HCT116 (cell line): Measurements from ENCODE around the gene CACNG1. TPM values are rescaled to one million over a fixed set of nuclear protein-coding genes. Genes with fewer than 3 reads are reported as not detected.

Experiments
- ATAC-seq: fragments of 200-7000 bp; cut with Tn5 transposase; 2 replicates; pipeline ENCODE4 v1.9.1; 2020; ENCODE audit warnings: mild to moderate bottlenecking, moderate library complexity
- BruUV-seq: library from RNA; stranded (reverse); fragments of 400-500 nt; replicated peaks from 2 replicates; lab custom pipeline; 2021; lab: Mats Ljungman, UMichigan
- CTCF ChIA-PET: fragments of 300-600 bp; sonication (Branson Sonifier 250); formaldehyde crosslinking; loops from one replicate; lab custom pipeline; 2021; ENCODE audit warnings: antibody characterized with exemption; lab: Charles Lee
- POLR2A ChIA-PET: fragments of 300-600, 350-600 bp; sonication (Branson Sonifier 250); formaldehyde crosslinking; loops from one replicate; lab custom pipeline; 2021; ENCODE audit warnings: antibody characterized with exemption; lab: Charles Lee
- RAD21 ChIA-PET, 2 experiments: fragments of 300-600 bp; sonication (Branson Sonifier 250); formaldehyde crosslinking; loops; one replicate each; lab custom pipeline; 2023; ENCODE audit warnings: low total read pairs in 2 of 2; ENCODE audit not compliant: uncharacterized antibody in 2 of 2, unreplicated experiment in 2 of 2, low non-redundant PET in 1 of 2; lab: Charles Lee
- DNase-seq: peaks from one replicate; pipeline ENCODE4 v3.0.0-alpha.2; 2010; ENCODE audit warnings: low read depth, low spot score
- H2AFZ ChIP-seq: fragments of 200-600 bp; shearing (Covaris generic), sonication (generic); 2 replicates; pipeline ENCODE4 v1.6.1; 2017; ENCODE audit warnings: low read depth, mixed run types, mixed read lengths, antibody characterized with exemption, low read length; ENCODE audit not compliant: poor library complexity, severe bottlenecking
- H3K27ac ChIP-seq: 2 replicates; pipeline ENCODE4 v1.5.1; 2012; ENCODE audit warnings: low read depth, low read length
- H3K27me3 ChIP-seq: fragments of 200-600 bp; sonication (generic); 2 replicates; pipeline ENCODE4 v1.6.1; 2016; ENCODE audit warnings: mixed run types, low read length, mixed read lengths; ENCODE audit not compliant: insufficient read depth
- H3K36me3 ChIP-seq, 2 experiments: fragments of 200-500 bp in 1 of 2; fragments of 200-600 bp in 1 of 2; sonication (Bioruptor generic) in 1 of 2; sonication (generic) in 1 of 2; 2 replicates each; pipeline versions ENCODE4 v1.5.1 to v1.6.1; 2014 to 2016; ENCODE audit warnings: low read length in 2 of 2, inconsistent platforms in 1 of 2, mixed read lengths in 1 of 2, mixed run types in 1 of 2; ENCODE audit not compliant: insufficient read depth in 2 of 2, control insufficient read depth in 1 of 2
- H3K4me1 ChIP-seq, 2 experiments: fragments of 200-600 bp in 1 of 2; sonication (generic) in 1 of 2; 2 replicates each; pipeline versions ENCODE4 v1.5.1 to v1.6.1; 2012 to 2017; ENCODE audit warnings: low read length in 2 of 2, inconsistent platforms in 1 of 2, mild to moderate bottlenecking in 1 of 2, mixed read lengths in 1 of 2, mixed run types in 1 of 2, moderate library complexity in 1 of 2; ENCODE audit not compliant: insufficient read depth in 2 of 2, control insufficient read depth in 1 of 2
- H3K4me2 ChIP-seq: fragments of 200-600 bp; sonication (generic); 2 replicates; pipeline ENCODE4 v1.6.1; 2017; ENCODE audit warnings: mixed run types, low read length, mixed read lengths
- H3K4me3 ChIP-seq, 2 experiments: fragments of 200-600 bp in 1 of 2; sonication (generic) in 1 of 2; replicated peaks in 1 of 2; 2 replicates each; pipeline ENCODE4 v1.5.1; 2011 to 2016; ENCODE audit warnings: low read length in 2 of 2, control low read depth in 1 of 2, low read depth in 1 of 2, mild to moderate bottlenecking in 1 of 2, mixed read lengths in 1 of 2, mixed run types in 1 of 2
- H3K79me2 ChIP-seq: fragments of 200-600 bp; sonication (generic); 2 replicates; pipeline ENCODE4 v1.6.1; 2017; ENCODE audit warnings: mild to moderate bottlenecking, mixed run types, low read length, moderate library complexity, mixed read lengths; ENCODE audit not compliant: insufficient read depth
- H3K9ac ChIP-seq: fragments of 200-600 bp; sonication (generic); 2 replicates; pipeline ENCODE4 v1.6.1; 2016; ENCODE audit warnings: low read length, mixed read lengths
- H3K9me2 ChIP-seq: fragments of 200-600 bp; sonication (generic), shearing (Covaris generic); 2 replicates; pipeline ENCODE4 v1.6.1; 2017; ENCODE audit warnings: mixed run types, mild to moderate bottlenecking, moderate library complexity; ENCODE audit not compliant: insufficient read depth
- H3K9me3 ChIP-seq, 2 experiments: fragments of 200-500 bp in 1 of 2; fragments of 200-600 bp in 1 of 2; sonication (Bioruptor generic) in 1 of 2; sonication (generic) in 1 of 2; 2 replicates each; pipeline ENCODE4 v1.6.1; 2014 to 2017; ENCODE audit warnings: low read length in 2 of 2, mixed read lengths in 2 of 2, inconsistent platforms in 1 of 2, low read depth in 1 of 2, mild to moderate bottlenecking in 1 of 2, mixed run types in 1 of 2, moderate library complexity in 1 of 2; ENCODE audit not compliant: control insufficient read depth in 1 of 2, insufficient read depth in 1 of 2
- H4K20me1 ChIP-seq: fragments of 200-600 bp; sonication (generic), shearing (Covaris generic); 2 replicates; pipeline ENCODE4 v1.6.1; 2017; ENCODE audit warnings: mixed run types, mild to moderate bottlenecking, moderate library complexity; ENCODE audit not compliant: insufficient read depth
- CBX3 ChIP-seq: IDR thresholded peaks from 2 replicates; pipeline ENCODE4 v1.6.1; 2012; ENCODE audit warnings: low read depth
- CEBPB ChIP-seq: IDR thresholded peaks from 2 replicates; pipeline ENCODE4 v1.6.1; 2012; ENCODE audit warnings: low read depth
- EGR1 ChIP-seq: IDR thresholded peaks from 2 replicates; pipeline ENCODE4 v1.6.1; 2012; ENCODE audit warnings: low read depth
- ELF1 ChIP-seq: IDR thresholded peaks from 2 replicates; pipeline ENCODE4 v1.6.1; 2012; ENCODE audit warnings: low read depth, borderline replicate concordance
- EZH2 ChIP-seq: fragments of 200-600 bp; sonication (generic); IDR thresholded peaks from 2 replicates; pipeline ENCODE4 v1.6.1; 2017; ENCODE audit warnings: antibody characterized with exemption, mixed run types
- EZH2phosphoT487 ChIP-seq: fragments of 200-600 bp; IDR thresholded peaks from 2 replicates; pipeline ENCODE4 v1.6.1; 2018; ENCODE audit warnings: antibody characterized with exemption, borderline replicate concordance
- POLR2AphosphoS5 ChIP-seq: IDR thresholded peaks from 2 replicates; pipeline ENCODE4 v1.6.1; 2011; ENCODE audit warnings: mild to moderate bottlenecking, low read depth, low read length, moderate library complexity
- REST ChIP-seq: IDR thresholded peaks from 2 replicates; pipeline ENCODE4 v1.6.1; 2012; ENCODE audit warnings: low read depth
- SIN3A ChIP-seq: IDR thresholded peaks from 2 replicates; pipeline ENCODE4 v1.6.1; 2012; ENCODE audit warnings: low read depth
- SP1 ChIP-seq: IDR thresholded peaks from 2 replicates; pipeline ENCODE4 v1.6.1; 2012; ENCODE audit warnings: low read depth
- TCF7L2 ChIP-seq: IDR thresholded peaks from 2 replicates; pipeline ENCODE4 v1.7.0; 2011; ENCODE audit warnings: borderline replicate concordance, inconsistent platforms; ENCODE audit not compliant: insufficient read depth, insufficient read length; ENCODE audit errors: extremely low read depth
- ZNF274 ChIP-seq: fragments of 200-500 bp; sonication (Bioruptor generic); IDR thresholded peaks from 2 replicates; pipeline ENCODE4 v1.6.1; 2014; ENCODE audit warnings: mild to moderate bottlenecking, low read depth, low read length, inconsistent platforms
- intact Hi-C: fragments of 100-400 bp; cut with micrococcal nuclease; formaldehyde crosslinking; loops from 2 replicates; pipeline ENCODE4 v1.10.0; 2022
- total RNA-seq: library from RNA; stranded (reverse); gene quantifications from one replicate; pipeline ENCODE4 v1.2.1, GENCODE V29; 2021; ENCODE audit not compliant: unreplicated experiment

The CACNG1 gene
- total RNA-seq, 1 experiment from 2014 or later: not detected

GRCh38 chr17:67055811-67056745 is 11.7 kb downstream of the CACNG1 start:
- H3K9me3 ChIP-seq: no peaks in the 10 kb centered on the region
- no peak overlapping the region for H3K27ac ChIP-seq
- H3K4me3 ChIP-seq: no peak overlapping the region
- BruUV-seq: no TSS peak
- ChIA-PET POLR2A (no interaction called here), RAD21 (no interaction called here), CTCF (no interaction called here)
- TF ChIP-seq EZH2 (no peak), SP1 (no peak), TCF7L2 (no peak), EGR1 (no peak), SIN3A (no peak), ELF1 (no peak), CEBPB (no peak), CBX3 (no peak), EZH2phosphoT487 (no peak), POLR2AphosphoS5 (no peak), REST (no peak), ZNF274 (no peak)
- no peak overlapping the region for H3K9ac ChIP-seq
- ATAC-seq (no peak; the same call in 1 of the 2 replicates), DNase-seq (no peak)
- H2AFZ ChIP-seq: no peak overlapping the region
- H4K20me1 ChIP-seq: no peaks in the 10 kb centered on the region
- no peak overlapping the region for H3K4me2 ChIP-seq
- H3K27me3 ChIP-seq: no peaks in the 10 kb centered on the region
- no peaks in the 10 kb centered on the region for H3K36me3 ChIP-seq
- no peaks in the 10 kb centered on the region for H3K4me1 ChIP-seq
- no peaks in the 10 kb centered on the region for H3K9me2 ChIP-seq
- intact Hi-C loops: no loop called here
- H3K79me2 ChIP-seq: no peaks in the 10 kb centered on the region
